SU-DHL-6 (cell line): ENCODE measurements around the gene SEC63.

Experiments
- EZH2phosphoT487 ChIP-seq: fragments of 200-600 bp; sonication (generic), shearing (Covaris generic); conservative IDR thresholded peaks from 2 replicates; pipeline ENCODE4 v1.6.1; 2018; ENCODE audit warnings: mild to moderate bottlenecking, antibody characterized with exemption, low read length, moderate library complexity, mixed read lengths
- TF ChIP-seq, protein P1 (sequence below): fragments of 200-600 bp; sonication (generic); IDR thresholded peaks from one replicate; pipeline ENCODE4 v1.5.1; 2017; ENCODE audit warnings: antibody characterized with exemption, mild to moderate bottlenecking, low read length, moderate library complexity; ENCODE audit not compliant: insufficient read depth, poor library complexity, severe bottlenecking

DNA sequence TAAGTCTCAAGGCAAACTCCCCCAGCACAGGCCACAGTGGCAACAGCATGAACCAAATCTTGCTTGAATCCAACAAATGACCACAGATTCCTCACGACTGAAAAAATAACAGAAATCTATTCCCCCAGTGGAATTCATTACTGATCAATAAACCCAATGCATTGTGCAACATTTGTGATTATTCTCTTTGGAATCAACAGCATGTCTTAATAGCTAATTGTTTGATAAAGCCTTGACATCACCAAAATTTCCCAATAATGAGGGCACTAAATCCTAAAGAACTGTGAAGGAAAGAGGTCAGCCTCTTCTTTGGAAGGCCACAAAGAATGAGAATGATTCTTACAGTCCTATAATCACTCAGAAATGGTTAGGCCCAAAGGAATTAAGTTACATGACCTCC lies 139.7 kb downstream of the SEC63 start:
- no peak for TF ChIP-seq EZH2phosphoT487
- TF ChIP-seq, protein P1, sequence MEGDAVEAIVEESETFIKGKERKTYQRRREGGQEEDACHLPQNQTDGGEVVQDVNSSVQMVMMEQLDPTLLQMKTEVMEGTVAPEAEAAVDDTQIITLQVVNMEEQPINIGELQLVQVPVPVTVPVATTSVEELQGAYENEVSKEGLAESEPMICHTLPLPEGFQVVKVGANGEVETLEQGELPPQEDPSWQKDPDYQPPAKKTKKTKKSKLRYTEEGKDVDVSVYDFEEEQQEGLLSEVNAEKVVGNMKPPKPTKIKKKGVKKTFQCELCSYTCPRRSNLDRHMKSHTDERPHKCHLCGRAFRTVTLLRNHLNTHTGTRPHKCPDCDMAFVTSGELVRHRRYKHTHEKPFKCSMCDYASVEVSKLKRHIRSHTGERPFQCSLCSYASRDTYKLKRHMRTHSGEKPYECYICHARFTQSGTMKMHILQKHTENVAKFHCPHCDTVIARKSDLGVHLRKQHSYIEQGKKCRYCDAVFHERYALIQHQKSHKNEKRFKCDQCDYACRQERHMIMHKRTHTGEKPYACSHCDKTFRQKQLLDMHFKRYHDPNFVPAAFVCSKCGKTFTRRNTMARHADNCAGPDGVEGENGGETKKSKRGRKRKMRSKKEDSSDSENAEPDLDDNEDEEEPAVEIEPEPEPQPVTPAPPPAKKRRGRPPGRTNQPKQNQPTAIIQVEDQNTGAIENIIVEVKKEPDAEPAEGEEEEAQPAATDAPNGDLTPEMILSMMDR, result no peak
